KG1 (cell line): Measurements from ENCODE around the gene TMEM273.

Experiments used
- DNase-seq: peaks from one replicate; lab custom pipeline; 2025; lab: John Stamatoyannopoulos, UW

The TMEM273 gene

DNA sequence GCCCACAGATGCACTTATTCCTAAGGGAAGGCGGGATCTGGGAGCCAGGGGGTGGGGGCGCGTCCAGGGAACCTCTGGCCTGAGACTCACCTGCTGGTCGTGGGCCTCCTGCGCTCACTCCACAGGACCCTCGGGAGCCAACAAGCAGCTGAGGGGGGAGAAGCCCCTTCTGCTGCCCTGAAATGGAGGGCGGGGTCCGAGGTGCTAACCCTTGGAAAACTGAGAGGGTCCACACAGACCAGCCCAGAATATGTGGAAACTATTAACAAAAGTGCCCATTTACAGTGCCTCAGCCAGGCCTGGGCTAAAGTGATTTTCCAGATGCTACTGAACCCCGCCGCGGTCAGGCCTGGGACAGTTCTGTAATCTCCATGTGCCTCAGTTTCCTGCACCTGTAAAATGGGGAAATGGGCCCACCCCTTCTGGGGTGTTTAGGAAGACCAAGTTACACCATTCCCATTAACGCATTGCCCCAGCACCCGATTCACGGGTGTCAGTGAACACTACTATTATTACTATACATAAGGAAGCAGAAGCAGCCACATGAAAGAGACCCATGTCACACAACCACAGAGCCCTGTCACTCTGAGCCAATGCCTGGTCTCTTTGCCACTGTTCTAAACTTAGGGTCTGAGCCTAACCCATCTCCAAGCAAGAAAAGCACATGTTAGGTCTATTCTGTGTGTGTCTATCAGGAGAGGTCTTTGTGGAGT is 72.2 kb downstream of the TMEM273 start:
- DNase-seq = no peak

DNA sequence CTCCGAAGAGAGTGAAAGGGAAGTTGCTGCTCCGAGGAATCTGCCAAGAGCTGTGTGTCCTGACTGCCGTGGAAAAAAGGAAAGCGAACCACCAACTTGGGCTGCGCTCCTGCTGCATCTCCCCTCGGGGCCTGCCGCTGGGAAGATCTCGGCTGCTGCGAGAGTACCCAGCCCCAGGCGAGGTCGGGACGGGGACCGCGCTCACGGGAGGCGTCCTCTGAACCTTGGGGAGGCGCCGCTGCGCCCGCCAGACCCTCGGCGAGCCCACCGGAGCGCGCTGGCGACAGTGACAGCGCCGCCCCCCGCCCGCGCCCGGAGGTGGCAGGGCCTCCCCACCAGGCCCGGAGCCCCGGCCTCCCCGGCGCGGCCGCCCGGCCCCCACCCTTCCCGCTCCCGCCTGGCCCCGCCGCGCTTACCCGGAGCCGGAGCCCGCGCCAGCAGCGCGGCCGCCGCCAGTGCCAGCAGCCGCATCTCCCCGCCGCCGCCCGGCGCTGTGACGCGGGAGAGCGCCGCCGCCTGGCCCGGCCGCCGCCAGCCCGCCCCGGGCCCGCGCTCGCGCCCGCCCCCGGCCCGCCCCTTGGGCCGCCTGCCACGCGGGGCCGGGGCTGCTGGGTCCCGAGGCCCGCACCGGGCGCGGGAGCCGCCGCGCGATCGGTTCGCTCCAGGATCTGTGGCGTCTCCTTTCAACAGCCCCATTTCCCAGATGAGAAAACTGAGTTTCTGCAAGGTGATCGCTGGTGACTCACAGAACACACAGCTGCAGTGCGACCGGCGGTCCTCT is 73.0 kb downstream of the TMEM273 start, which contains the start of gene VSTM4:
TSS of gene VSTM4 (minus strand) at position 508 of the 781 bp plus-strand sequence. CDS start at position 471, 37 bp downstream.
- DNase-seq = no peak

DNA sequence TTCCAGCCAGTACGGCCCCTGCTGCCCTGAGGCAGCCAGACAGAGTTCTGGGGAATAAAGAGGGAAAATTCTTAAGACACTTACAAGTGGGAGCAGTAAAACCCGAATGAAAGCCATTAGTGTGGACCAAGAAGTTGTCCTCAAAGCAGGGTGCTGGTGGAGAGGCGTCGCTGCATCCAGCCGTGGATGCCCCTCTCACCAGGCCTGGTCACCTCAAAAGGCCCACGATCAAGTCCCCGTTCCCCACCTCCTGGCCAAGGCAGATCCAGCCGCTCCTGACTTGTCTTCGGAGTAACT is 73.5 kb downstream of the TMEM273 start:
- DNase-seq = no peak

DNA sequence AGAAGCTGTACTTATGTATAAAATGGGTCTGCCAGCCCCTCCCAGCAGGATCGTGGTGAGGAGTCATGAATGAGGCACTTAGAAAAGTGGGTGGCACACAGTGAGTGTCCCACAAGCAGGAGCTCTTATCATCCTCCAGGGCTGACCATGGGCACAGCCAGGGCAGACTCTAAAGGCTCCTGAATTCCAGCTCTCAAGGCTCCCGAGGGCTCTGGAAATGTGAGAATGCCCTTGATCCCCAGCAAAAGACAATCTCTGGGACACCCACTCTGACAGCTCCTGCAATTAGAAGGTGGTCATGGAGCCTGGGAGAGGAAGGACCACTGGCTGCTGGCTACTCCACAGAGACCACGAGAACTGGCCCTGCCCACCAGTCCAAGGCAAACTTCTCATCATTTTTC is 74.5 kb downstream of the TMEM273 start:
- DNase-seq = no peak

DNA sequence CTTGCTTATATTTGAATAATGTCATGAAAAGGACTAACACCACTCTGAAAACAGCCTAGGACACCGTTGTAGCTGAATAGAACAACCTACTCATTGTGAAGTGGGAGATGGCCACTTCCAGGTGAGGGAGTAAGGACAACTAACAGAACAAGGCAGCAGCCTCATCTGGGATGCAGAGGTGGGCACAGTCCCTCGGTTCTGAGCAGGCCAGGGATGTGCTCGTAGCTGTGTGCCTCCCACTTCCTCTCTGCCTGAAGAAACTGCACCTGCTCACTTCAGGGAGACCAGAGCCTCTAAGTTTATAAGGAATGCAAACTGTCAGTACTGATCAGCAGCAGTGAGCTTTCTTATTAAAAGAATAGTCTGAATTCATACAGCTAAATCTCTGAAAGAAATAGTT is 75.3 kb downstream of the TMEM273 start:
- DNase-seq = no peak

DNA sequence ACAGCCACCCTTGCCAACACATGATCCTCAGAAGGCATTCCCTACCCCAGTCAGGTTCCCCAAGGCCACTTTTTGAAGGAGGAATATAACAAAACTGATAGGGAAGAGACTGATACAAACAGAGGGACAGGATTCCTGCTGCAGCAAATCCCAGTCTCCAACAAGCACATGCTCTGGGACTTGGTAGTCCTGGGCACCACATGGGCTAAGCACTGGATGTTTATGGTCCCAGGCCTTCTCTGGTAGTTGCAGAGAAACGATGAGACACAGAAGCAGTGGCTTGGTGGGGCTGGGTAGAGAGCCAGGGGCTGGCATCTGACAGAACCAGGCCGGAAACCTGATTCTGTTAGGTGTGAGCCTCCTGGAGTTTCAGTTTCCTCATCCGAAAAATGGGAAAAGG is 76.1 kb downstream of the TMEM273 start:
- DNase-seq = no peak

DNA sequence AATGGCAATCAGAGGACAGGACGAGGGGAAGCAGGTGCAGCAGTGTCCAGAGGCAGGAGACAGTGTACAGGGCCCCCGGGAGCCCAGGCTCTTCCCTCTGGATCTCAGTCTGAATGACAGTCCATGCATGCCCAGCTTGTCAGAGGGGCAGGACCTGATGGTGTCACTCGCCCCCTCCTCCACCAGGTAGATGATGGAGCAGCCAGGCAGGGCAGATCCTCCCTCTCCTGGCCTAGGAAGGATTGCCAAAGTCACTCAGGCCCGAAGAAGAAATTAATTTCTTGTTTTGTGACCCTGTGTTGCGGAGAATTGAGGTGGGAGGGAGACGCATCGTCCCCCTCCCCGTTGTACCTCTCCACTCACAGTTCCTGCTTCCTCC is 76.9 kb downstream of the TMEM273 start:
- no peak for DNase-seq

DNA sequence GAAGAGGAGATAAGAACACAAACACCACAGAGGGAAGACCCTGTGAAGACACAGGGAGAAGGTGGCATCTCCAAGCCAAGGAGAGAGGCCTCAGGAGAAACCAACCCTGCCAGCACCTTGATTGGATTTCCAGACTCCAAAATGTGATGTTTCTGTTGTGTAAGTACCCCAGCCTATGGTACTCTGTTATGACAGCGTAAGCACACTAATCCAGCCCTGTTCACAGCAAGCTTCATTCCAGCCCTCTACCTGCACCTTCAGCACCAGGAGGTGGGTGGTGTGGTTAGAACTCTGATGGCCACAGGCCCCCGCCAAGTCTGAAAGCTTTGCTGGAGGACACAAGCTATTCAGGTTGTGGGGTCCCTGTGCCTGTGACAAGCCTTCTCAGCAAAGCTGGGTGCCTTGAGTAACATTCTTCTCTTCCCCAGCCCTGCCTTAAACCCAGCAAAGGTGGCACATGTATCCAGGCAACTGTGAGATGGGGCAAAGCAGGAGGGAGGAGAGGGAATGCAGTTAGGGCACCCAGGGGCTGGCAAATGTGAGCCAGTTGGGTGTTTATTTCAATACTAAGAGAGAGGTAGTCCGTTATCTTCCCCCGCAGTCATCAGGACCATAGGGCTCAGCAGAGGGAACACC is 77.4 kb downstream of the TMEM273 start:
- no peak for DNase-seq

DNA sequence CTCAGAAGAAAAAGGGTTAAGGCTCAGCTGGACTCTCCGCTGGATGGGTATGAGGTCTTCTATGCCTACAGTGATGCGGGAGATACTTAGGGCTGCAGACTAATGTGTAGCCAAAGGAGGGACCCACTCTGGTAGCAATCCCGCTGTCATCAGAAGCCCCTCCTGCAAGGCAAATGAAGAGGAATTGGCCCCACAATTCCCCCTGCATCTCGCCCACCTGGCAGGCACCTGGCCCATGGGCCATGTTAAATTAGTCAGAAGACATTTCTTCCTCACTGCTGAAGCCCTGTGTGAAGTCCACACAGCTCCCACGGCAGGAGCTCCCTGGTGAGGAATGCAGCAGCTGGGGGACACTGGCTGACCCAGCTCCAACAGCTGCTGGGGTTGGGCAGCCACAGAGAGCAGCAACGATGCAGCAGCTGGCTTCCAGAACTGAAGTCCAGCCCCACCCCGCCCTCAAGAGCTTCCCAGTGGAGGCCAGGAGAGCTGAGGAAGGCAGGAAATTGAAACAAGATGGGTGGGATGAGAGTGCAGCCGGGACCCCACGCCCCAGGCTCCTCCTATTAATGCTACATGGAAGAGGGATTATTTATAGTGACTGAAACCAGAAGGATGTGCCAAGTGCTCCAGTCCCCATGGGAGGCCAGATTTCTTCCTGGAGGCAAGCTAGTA is 78.4 kb downstream of the TMEM273 start:
- no peak for DNase-seq

DNA sequence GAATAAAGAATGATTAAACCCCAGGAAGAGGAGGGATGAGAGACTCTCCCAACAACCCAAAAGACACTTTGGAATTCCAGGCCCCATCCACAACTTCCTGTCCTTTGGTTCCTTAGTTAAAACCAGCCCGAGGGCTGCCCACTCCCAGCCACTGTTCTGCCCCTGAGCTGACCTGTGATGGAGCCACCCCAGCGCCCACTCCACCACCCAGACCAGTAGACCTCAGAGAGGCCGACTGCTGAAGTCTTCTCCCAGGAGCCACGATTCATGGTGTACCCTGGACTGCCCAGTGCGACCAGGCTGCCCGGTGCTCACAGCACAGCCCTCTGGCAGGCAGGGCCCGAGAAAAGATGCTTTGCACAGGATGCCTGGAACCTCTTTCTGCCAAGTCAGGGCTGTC is 79.5 kb downstream of the TMEM273 start:
- DNase-seq = no peak

DNA sequence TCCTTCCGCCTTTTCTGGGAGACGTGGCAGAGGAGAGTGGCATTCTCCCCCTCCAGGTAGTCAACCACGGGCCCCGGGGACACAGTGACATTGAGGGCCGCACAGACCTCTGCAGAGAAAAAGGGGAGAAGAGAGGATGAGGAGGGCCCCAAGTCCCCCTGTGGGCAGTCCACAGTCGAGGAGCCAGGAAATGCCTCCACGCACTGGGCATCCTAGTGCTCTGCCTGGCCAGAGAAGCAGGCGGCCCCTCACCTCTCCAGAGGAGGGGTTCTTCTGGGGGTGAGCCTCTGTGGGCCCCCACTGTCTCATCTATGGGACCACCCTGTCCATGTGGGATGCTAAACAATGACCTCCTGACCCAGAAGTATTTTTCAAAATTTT is 80.3 kb downstream of the TMEM273 start:
- no peak for DNase-seq

DNA sequence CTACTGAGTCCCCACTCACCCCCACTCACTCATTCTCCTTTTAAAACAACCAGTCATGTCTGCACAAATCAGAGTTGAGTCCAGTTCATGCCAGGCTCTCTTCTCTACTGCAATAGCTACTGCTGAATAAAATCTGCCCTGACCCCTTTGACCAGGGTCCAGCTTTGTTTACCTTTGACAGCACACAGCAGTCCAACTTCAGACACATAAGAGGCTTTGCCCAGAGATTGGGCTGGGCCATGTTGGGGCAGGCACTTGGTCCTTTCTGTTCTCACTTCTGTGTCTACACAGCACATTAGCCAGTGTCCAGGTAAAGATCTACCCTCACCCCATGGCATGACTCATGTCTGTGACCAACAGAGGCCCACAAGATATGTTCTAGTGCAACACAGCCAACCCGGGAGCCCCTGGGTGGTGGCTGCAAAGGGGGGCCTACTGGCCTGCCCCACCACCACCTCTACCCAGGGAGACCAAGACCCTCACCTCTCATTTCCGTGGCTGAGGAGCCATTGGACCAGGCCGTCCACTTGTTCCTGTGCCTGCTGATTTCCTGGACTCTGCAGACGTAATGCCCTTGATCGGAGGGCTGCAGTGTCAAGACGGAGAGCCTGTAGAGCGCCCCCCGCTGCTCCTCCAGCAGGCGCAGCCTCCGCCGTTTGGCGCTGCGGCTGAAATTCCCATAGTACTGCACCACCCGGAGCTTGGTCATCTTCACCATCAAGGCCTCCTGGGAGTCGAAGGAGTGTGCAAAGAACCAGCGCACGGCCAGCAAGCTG is 80.9 kb downstream of the TMEM273 start:
- no peak for DNase-seq

DNA sequence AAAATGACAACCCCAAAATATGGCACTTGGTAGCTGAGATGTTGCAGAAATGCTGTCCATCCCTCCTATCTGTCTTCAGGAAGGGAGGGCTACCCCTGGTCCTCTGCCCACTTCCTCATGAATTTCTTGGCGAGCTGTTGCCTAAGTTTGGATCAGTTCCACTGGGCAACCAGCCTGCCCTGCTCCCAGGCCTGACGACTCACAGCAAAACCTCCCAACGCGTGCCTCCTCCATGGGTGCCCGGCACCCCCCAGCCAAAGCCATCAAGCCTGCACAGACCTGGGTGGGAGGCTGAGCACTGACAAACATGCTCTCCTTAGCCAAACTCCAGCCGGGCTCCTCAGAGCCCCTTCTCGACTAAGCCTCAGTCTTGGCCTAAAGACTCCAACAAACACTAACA is 81.7 kb downstream of the TMEM273 start:
- DNase-seq = no peak

DNA sequence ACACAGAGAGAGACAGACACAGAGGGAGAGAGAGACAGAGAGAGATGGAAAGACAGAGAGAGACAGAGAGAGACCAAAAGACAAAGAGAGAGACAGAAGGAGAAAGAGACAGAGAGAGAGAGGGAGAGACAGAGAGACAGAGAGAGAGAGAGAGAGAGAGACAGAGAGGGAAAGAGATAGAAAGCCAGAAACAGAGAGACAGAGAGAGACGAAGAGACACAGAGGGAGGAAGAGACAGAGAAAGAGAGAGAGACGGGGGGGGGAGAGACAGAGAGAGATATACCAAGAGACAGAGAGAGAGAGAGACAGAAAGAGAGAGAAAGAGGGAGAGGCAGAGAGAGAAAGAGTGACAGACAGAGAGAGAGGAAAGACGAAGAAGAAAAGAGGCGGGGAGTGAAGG is 83.1 kb downstream of the TMEM273 start:
- no peak for DNase-seq
